Mesenteric fat pad (tissue), 1 donor: Measurements from ENCODE around the gene POU2F2. TPM values are rescaled to one million over a fixed set of nuclear protein-coding genes. Genes with fewer than 3 reads are reported as not detected.

Source experiments
- DNase-seq: peaks from one replicate; pipeline ENCODE4 v3.0.0-alpha.2; 2020; ENCODE audit warnings: low spot score
- total RNA-seq: library from RNA; stranded (reverse); fragmentation: NEBNext Ultra II Directional; extraction: Animal tissue kit (Norgen Biotek cat#: 25700); gene quantifications from one replicate; pipeline ENCODE4 v1.2.1, GENCODE V29; 2021
- donor health status: DM: yes; HTN: yes; CAD: no.

Gene POU2F2
- total RNA-seq, 1 donor from 2014 or later, result 2.7 TPM

DNA sequence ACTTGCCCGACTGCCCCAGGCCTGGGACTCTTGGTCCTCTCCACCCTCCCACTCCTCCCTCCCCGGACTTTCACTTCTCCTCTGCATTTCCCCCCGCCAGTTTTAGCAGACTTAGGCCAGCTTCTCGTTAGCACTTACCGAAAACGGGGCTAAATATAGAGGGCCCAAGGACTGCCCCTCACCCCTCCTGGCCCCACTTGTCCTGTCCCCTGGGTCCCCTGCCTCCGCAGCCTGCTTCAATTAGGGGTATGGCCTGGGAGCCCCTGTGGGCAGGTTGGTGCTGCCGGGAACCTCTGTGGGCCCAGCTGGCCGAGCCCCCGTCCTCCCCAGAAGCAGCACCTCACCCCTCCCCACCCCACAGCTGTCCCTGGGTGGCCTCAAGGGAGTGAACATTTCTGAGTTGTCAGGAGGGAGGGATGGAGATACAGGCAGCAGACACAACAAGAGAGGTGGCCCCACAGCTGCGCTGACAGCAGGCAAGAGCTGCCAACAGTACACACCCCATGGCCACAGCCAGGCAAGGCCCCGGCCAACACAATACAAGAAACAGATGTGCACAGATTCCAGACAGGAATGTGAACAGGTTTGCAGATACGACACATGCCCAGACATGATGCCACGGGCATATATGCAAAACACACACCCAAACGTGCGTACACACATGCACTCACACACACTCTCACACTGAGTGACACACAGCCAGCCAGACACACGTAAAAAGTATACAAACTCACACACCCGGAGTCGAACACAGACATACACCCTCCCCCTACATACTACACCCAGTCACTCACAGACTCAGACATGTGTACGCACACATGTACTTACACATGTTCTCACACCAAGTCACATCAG is 2.6 kb downstream of the POU2F2 start:
- no peak for DNase-seq

GRCh38 chr19:42126574-42126973 is 5.7 kb downstream of the POU2F2 start:
- DNase-seq, result no peak

DNA sequence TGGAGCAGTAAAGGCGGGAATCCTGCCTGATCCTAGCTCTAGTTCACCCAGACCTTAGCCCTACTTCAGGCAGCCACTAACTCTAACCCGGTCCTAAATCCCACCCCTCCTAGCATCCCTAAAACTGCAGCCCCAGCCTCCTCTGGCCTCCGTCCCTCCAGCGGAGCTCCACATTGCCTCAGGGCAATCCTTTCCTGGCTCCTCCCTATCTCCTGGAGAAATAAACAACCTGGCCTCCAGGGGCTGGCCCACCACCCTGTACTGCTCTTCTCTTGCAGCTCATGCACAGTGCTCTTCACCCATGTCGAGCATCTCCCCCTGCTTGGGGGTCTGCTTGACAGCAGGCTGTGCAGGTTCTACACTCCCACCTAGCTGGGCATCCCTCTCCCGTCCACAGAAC is 6.7 kb downstream of the POU2F2 start:
- no peak for DNase-seq

DNA sequence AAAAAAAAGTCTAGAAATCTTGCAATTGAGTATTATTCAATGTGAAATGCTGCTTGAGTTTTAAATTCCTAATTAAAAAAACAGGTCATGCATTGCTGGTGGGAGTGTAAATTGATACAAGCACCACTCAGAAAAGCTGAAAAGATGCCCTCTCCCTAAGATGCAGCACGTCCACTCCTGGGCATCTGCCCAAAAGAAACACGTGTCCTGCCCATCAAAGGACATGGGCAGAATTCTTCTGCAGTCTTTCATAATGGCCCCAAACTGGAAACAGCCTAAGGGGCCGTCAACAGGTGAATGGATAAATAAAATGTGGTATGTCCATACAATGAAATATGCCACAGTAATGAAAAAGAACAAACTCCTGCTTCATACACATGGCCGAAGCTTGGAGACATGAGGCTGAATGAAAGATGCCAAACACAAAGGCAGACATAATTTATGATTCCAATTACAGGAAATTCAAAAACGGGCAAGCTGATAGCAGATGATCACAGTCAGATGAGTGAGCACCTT is 7.8 kb downstream of the POU2F2 start:
- DNase-seq, result no peak

- DNase-seq, result no peak
These were observed 8.5 kb downstream of the POU2F2 start for GRCh38 chr19:42123765-42124164.

DNA sequence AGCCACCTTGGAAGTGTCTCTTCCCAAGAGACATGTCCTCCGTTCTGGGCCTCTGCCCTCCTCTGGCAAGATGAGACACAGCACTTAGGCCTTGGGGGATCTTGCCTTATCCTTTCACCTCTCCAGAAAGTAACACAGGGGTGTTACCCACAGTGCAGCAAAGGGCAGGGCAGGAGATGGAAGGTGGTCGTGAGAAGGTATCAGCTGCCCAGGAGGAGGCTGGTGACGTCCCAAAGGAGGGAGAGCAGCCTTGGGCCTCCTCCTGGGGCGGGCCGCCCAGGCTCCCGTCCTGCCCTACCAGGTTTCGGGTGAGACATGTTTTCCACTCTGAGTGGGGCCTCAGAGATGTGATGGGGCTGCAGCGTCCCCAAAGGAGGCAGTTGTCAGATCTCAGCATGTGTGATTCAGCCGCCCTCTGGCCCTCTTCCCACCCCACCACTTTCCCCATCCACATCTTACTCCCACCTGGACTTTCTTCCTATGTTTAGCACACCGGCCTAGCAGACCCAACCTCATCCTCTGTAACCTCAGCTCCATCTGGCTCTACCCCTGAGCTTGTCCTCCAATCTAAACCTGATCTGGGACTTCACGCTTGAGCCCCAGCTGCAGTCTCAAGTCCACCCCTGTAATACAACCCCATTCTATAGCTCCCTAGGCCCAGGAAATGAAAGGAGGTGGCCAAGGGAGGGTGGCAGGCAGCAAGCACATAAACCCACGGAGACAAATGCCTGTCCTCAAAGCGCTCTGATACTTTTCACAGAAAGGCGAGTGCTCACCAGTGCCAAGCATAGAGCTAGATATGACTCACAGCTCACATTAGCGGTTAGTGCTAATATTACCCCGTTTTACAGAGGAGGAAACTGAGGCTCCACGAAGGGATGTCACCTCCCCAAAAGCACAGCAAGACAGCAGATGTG is 9.3 kb downstream of the POU2F2 start:
- no peak for DNase-seq

- no peak for DNase-seq
These were observed 10.6 kb downstream of the POU2F2 start for GRCh38 chr19:42121656-42122069.

GRCh38 chr19:42121036-42121621 is 11.1 kb downstream of the POU2F2 start:
- no peak for DNase-seq

GRCh38 chr19:42120276-42120980 is 11.8 kb downstream of the POU2F2 start:
- DNase-seq, result no peak

- no peak for DNase-seq
These were observed 15.2 kb downstream of the POU2F2 start for GRCh38 chr19:42117076-42117475.

GRCh38 chr19:42116308-42117075 is 15.8 kb downstream of the POU2F2 start:
- no peak for DNase-seq

DNA sequence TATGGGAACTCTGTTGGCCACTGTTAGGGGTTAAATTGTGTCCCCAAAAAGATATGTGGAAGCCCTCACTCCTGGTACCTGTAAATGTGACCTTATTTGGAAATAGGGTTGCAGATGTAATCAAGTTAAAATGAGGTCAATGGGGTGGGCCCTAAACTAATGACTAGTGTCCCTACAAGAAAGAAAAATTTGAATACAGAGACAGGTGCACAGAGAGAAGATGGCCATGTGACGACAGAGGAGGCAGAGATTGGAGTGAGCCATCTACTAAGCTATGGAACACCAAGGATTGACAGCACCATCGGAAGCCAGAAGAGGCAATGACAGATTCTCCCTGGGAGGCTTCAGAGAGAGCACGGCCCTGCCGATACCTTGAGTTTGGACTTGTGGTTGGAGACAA is 16.5 kb downstream of the POU2F2 start:
- no peak for DNase-seq

DNA sequence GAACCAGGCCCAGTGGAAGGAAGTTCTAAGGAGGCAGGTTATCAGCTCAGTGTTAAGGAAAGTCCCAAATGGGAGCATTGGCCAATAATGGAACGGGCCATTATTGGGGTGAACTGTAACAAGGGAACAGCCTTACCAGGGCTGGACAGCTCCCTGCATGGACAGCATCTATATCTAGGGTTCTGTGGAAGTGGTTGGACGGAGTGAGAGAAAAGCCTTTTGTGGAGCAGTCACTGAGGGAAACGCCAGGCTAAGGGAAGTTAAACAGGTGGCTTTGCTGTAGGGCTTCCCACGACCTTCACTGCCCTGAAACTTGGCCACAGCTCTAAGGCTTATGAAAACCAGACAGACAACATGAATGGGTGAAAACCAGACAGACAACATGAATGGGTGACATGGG is 17.0 kb downstream of the POU2F2 start:
- no peak for DNase-seq

- no peak for DNase-seq
These were observed 17.8 kb downstream of the POU2F2 start for GRCh38 chr19:42114412-42114811.

GRCh38 chr19:42113641-42114348 is 18.5 kb downstream of the POU2F2 start:
- no peak for DNase-seq

- no peak for DNase-seq
These were observed 20.4 kb downstream of the POU2F2 start for GRCh38 chr19:42111811-42112210.

- no peak for DNase-seq
These were observed 20.9 kb downstream of the POU2F2 start for GRCh38 chr19:42111384-42111783.

DNA sequence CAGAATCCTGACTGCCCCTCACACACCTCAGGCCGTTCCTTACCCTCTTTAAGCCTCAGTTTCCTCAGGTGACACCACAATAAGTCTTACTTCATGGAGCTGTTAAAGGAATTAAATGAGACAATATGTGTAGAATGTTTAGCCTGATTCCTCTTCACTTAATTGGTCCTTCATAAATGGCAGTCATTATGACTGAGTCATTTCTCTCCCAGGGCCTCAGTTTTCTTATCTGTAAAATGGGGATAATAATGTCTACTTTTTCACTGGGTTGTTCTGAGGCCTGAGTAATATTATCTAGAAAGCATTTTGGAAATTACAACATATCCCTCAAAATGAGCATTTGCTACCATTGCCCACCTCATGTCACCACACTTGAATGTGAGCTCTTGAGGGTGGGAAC is 21.6 kb downstream of the POU2F2 start:
- DNase-seq, result no peak

GRCh38 chr19:42109896-42110295 is 22.4 kb downstream of the POU2F2 start:
- DNase-seq, result no peak
